H4 (cell line): ENCODE data around the gene MRPL34. TPM values are rescaled to one million over a fixed set of nuclear protein-coding genes. Genes with fewer than 3 reads are reported as not detected.

Source experiments
- DNase-seq: peaks from one replicate; pipeline ENCODE4 v3.0.0-alpha.2; 2015; ENCODE audit warnings: low spot score
- total RNA-seq: library from RNA; depleted of rRNA; stranded (reverse); fragments of >200 nt; shearing (Covaris generic); gene quantifications from 2 replicates; pipeline ENCODE4 v1.2.3, GENCODE V29; 2014

MRPL34 gene
- total RNA-seq, 1 experiment from 2014 or later = 76.2 TPM

- DNase-seq = no peak
Measured at GRCh38 chr19:17309965-17310461, 4.3 kb downstream of the MRPL34 start.

GRCh38 chr19:17311455-17312188, 6.0 kb downstream of the MRPL34 start:
- no peak for DNase-seq

GRCh38 chr19:17312189-17313113, 6.8 kb downstream of the MRPL34 start:
- no peak for DNase-seq

- DNase-seq = no peak
Measured at GRCh38 chr19:17314007-17314593, 8.4 kb downstream of the MRPL34 start.

- no peak for DNase-seq
Measured at GRCh38 chr19:17318966-17319365, 13.3 kb downstream of the MRPL34 start.

- DNase-seq = no peak
Measured at GRCh38 chr19:17319473-17320238, 14.0 kb downstream of the MRPL34 start.

GRCh38 chr19:17320435-17320834, 14.8 kb downstream of the MRPL34 start:
- no peak for DNase-seq

GRCh38 chr19:17321655-17322489, 16.2 kb downstream of the MRPL34 start:
- DNase-seq = no peak

GRCh38 chr19:17322854-17323253, 17.2 kb downstream of the MRPL34 start:
- no peak for DNase-seq

- DNase-seq = no peak
Measured at GRCh38 chr19:17323300-17323963, 17.8 kb downstream of the MRPL34 start.

- no peak for DNase-seq
Measured at GRCh38 chr19:17323964-17324332, 18.3 kb downstream of the MRPL34 start.

GRCh38 chr19:17324357-17325114, 18.9 kb downstream of the MRPL34 start:
- DNase-seq = no peak

GRCh38 chr19:17325133-17325532, 19.5 kb downstream of the MRPL34 start:
- no peak for DNase-seq

- DNase-seq = no peak
Measured at GRCh38 chr19:17325881-17326594, 20.4 kb downstream of the MRPL34 start.

- DNase-seq = no peak
Measured at GRCh38 chr19:17326595-17326966, 20.9 kb downstream of the MRPL34 start.

GRCh38 chr19:17327068-17327653, 21.5 kb downstream of the MRPL34 start:
- DNase-seq = no peak

- DNase-seq = no peak
Measured at GRCh38 chr19:17327654-17328516, 22.2 kb downstream of the MRPL34 start.
